Neuronal stem cell (in vitro differentiated cells): ENCODE measurements around the gene PRM2.

Source experiments
- DNase-seq: peaks from one replicate; pipeline ENCODE4 v3.0.0-alpha.2; 2013; ENCODE audit warnings: low spot score
- H2AFZ ChIP-seq: one replicate; pipeline ENCODE4 v1.6.1; 2013; ENCODE audit warnings: mild to moderate bottlenecking, low read length, inconsistent platforms
- H2AK5ac ChIP-seq: 2 replicates; pipeline ENCODE4 v1.6.1; 2013; ENCODE audit warnings: low read depth, mild to moderate bottlenecking, inconsistent platforms, low read length, moderate library complexity, mixed read lengths
- H2BK120ac ChIP-seq: 2 replicates; pipeline ENCODE4 v1.6.1; 2013; ENCODE audit warnings: low read depth, mild to moderate bottlenecking, inconsistent platforms, low read length, moderate library complexity, mixed read lengths
- H2BK12ac ChIP-seq: one replicate; pipeline ENCODE4 v1.6.1; 2013; ENCODE audit warnings: low read length, inconsistent platforms
- H2BK15ac ChIP-seq: 2 replicates; pipeline ENCODE4 v1.6.1; 2013; ENCODE audit warnings: mild to moderate bottlenecking, low read length, inconsistent platforms, mixed read lengths
- H2BK5ac ChIP-seq: one replicate; pipeline ENCODE4 v1.6.1; 2013; ENCODE audit warnings: inconsistent platforms, mild to moderate bottlenecking, low read length, moderate library complexity
- H3K14ac ChIP-seq: one replicate; pipeline ENCODE4 v1.6.1; 2013; ENCODE audit warnings: low read length, inconsistent platforms
- H3K18ac ChIP-seq: 2 replicates; pipeline ENCODE4 v1.6.1; 2013; ENCODE audit warnings: low read length, inconsistent platforms
- H3K23ac ChIP-seq: 2 replicates; pipeline ENCODE4 v1.6.1; 2013; ENCODE audit warnings: low read depth, mild to moderate bottlenecking, mixed read lengths, low read length, inconsistent platforms; ENCODE audit not compliant: poor library complexity
- H3K27ac ChIP-seq: replicated peaks from 3 replicates; pipeline ENCODE4 v1.5.1; 2013; ENCODE audit warnings: low read length, inconsistent platforms
- H3K27me3 ChIP-seq, 3 experiments: 2 replicates each; pipeline ENCODE4 v1.6.1; 2013; ENCODE audit warnings: low read length in 3 of 3, mild to moderate bottlenecking in 2 of 3, inconsistent platforms in 1 of 3, low read depth in 1 of 3, mixed read lengths in 1 of 3, moderate library complexity in 1 of 3; ENCODE audit not compliant: control insufficient read depth in 3 of 3, insufficient read depth in 3 of 3
- H3K36me3 ChIP-seq, 2 donors: replicated peaks in 1 of 2; 2 replicates each; pipeline ENCODE4 v1.6.1; 2013; ENCODE audit warnings: low read length in 2 of 2; ENCODE audit not compliant: control insufficient read depth in 2 of 2, insufficient read depth in 2 of 2
- H3K4ac ChIP-seq: 2 replicates; pipeline ENCODE4 v1.6.1; 2013; ENCODE audit warnings: inconsistent platforms, mild to moderate bottlenecking, low read length, moderate library complexity
- H3K4me1 ChIP-seq, 2 donors: 1 replicate in 1 of 2; 2 replicates in 1 of 2; pipeline ENCODE4 v1.6.1; 2013; ENCODE audit warnings: low read length in 2 of 2, low read depth in 1 of 2; ENCODE audit not compliant: control insufficient read depth in 2 of 2, insufficient read depth in 1 of 2
- H3K4me2 ChIP-seq: one replicate; pipeline ENCODE4 v1.6.1; 2013; ENCODE audit warnings: mild to moderate bottlenecking, low read length, inconsistent platforms; ENCODE audit not compliant: insufficient read depth, poor library complexity, severe bottlenecking
- H3K4me3 ChIP-seq, 2 donors: 2 replicates each; pipeline ENCODE4 v1.5.1; 2013; ENCODE audit warnings: low read length in 2 of 2, mild to moderate bottlenecking in 2 of 2, inconsistent platforms in 1 of 2, moderate library complexity in 1 of 2
- H3K79me1 ChIP-seq: one replicate; pipeline ENCODE4 v1.6.1; 2013; ENCODE audit warnings: low read depth, mild to moderate bottlenecking, inconsistent platforms, low read length, moderate library complexity
- H3K9ac ChIP-seq: one replicate; pipeline ENCODE4 v1.6.1; 2013; ENCODE audit warnings: mild to moderate bottlenecking, low read depth, low read length, inconsistent platforms; ENCODE audit not compliant: poor library complexity
- H3K9me3 ChIP-seq, 2 donors: replicated peaks in 1 of 2; 2 replicates each; pipeline versions ENCODE3 to v1.6.1; 2013; ENCODE audit warnings: low read length in 2 of 2, mild to moderate bottlenecking in 2 of 2, inconsistent platforms in 1 of 2, low read depth in 1 of 2, mixed read lengths in 1 of 2, moderate library complexity in 1 of 2; ENCODE audit not compliant: control insufficient read depth in 2 of 2, insufficient read depth in 1 of 2
- H4K8ac ChIP-seq: one replicate; pipeline ENCODE4 v1.6.1; 2013; ENCODE audit warnings: low read depth, mild to moderate bottlenecking, inconsistent platforms, low read length, moderate library complexity
- H4K91ac ChIP-seq: one replicate; pipeline ENCODE4 v1.6.1; 2013; ENCODE audit warnings: low read length, low read depth, mild to moderate bottlenecking, inconsistent platforms; ENCODE audit not compliant: poor library complexity
- WGBS, 2 donors: extraction: QIAGEN DNeasy Blood & Tissue Kit; methylation state at CpG; one replicate each; pipeline ENCODE4 v1.1.7; 2013; ENCODE audit warnings: missing lambda C conversion rate in 2 of 2, mixed read lengths in 1 of 2; ENCODE audit not compliant: insufficient read length in 2 of 2, insufficient replicate concordance in 1 of 2; ENCODE audit errors: extremely low coverage in 2 of 2; 5-methylcytosine and 5-hydroxymethylcytosine counted together

The PRM2 gene

GRCh38 chr16:11318817-11319216, 42.5 kb upstream of the PRM2 start:
- Histone ChIP-seq H2BK12ac (no peak overlapping the region), H2BK120ac (no peak overlapping the region), H3K4ac (no peak overlapping the region), H3K4me2 (no peak overlapping the region), H3K79me1 (no peaks in the 10 kb centered on the region), H3K4me1 (peaks cover 5 to 22% of the 10 kb centered on the region in 2 donors), H4K8ac (no peak overlapping the region), H2BK15ac (peak overlapping the region; percentile 69), H3K18ac (peak overlapping the region; percentile 7), H3K9me3 (peaks cover 0 to 2% of the 10 kb centered on the region in 2 donors), H4K91ac (no peak overlapping the region), H2AFZ (no peak overlapping the region), H3K14ac (no peak overlapping the region), H3K23ac (no peak overlapping the region), H3K27me3 (peaks cover 0 to 4% (median 0%) of the 10 kb centered on the region in 3 experiments), H2BK5ac (no peak overlapping the region), H3K36me3 (no peaks in the 10 kb centered on the region), H2AK5ac (no peak overlapping the region), H3K4me3 (no peak overlapping the region), H3K9ac (no peak overlapping the region), H3K27ac (no peak overlapping the region)
- no CpG with 5 or more reads among the region's 8 CpGs for WGBS, 2 donors
- no peak for DNase-seq

- no peak overlapping the region for H3K9ac ChIP-seq
- H3K4me1 ChIP-seq = peaks cover 10 to 33% of the 10 kb centered on the region in 2 donors
- no peak overlapping the region for H3K23ac ChIP-seq
- H3K4me2 ChIP-seq = no peak overlapping the region
- H4K8ac ChIP-seq = no peak overlapping the region
- H2BK15ac ChIP-seq = peak overlapping the region; percentile 1
- H2BK120ac ChIP-seq = peak overlapping the region; percentile 85
- peak overlapping the region; percentile 54 for H2AK5ac ChIP-seq
- H3K27me3 ChIP-seq = peaks cover 0 to 4% (median 0%) of the 10 kb centered on the region in 3 experiments
- no peak overlapping the region for H3K4ac ChIP-seq
- H2BK5ac ChIP-seq = peak overlapping the region; percentile 35
- H3K27ac ChIP-seq = no peak overlapping the region
- peak overlapping the region; percentile 39 for H2AFZ ChIP-seq
- peak overlapping the region; percentile 95 for H3K18ac ChIP-seq
- no peak overlapping the region for H4K91ac ChIP-seq
- H2BK12ac ChIP-seq = peak overlapping the region; percentile 67
- peaks cover 0 to 2% of the 10 kb centered on the region in 2 donors for H3K9me3 ChIP-seq
- H3K14ac ChIP-seq = no peak overlapping the region
- H3K36me3 ChIP-seq = no peaks in the 10 kb centered on the region
- no peak for DNase-seq
- no CpG with 5 or more reads among the region's 23 CpGs for WGBS, 2 donors
- H3K79me1 ChIP-seq = no peaks in the 10 kb centered on the region
- H3K4me3 ChIP-seq = no peak overlapping the region
Observed at GRCh38 chr16:11316331-11317015, 40.2 kb upstream of the PRM2 start.

GRCh38 chr16:11315510-11315909, 39.2 kb upstream of the PRM2 start:
- Histone ChIP-seq H3K79me1 (no peaks in the 10 kb centered on the region), H3K9ac (no peak overlapping the region), H4K91ac (no peak overlapping the region), H3K4me1 (peaks cover 10 to 33% of the 10 kb centered on the region in 2 donors), H3K9me3 (peaks cover 0 to 2% of the 10 kb centered on the region in 2 donors), H2BK12ac (no peak overlapping the region), H2AK5ac (peak overlapping the region; percentile 54), H3K27me3 (peaks cover 0 to 4% (median 0%) of the 10 kb centered on the region in 3 experiments), H3K4me3 (no peak overlapping the region), H3K23ac (no peak overlapping the region), H3K36me3 (no peaks in the 10 kb centered on the region), H3K18ac (peak overlapping the region; percentile 46), H2BK120ac (no peak overlapping the region), H4K8ac (no peak overlapping the region), H3K4ac (no peak overlapping the region), H3K4me2 (no peak overlapping the region), H2AFZ (peak overlapping the region; percentile 58), H3K14ac (no peak overlapping the region), H3K27ac (no peak overlapping the region), H2BK15ac (peak overlapping the region; percentile 1), H2BK5ac (peak overlapping the region; percentile 35)
- WGBS, 2 donors = no CpG with 5 or more reads among the region's 13 CpGs
- DNase-seq = peak; percentile 82

GRCh38 chr16:11314309-11314894, 38.1 kb upstream of the PRM2 start:
- no peak overlapping the region for H3K9ac ChIP-seq
- H3K27ac ChIP-seq = no peak overlapping the region
- peak overlapping the region; percentile 84 for H2AK5ac ChIP-seq
- no peak overlapping the region for H4K91ac ChIP-seq
- H2AFZ ChIP-seq = no peak overlapping the region
- H3K79me1 ChIP-seq = no peaks in the 10 kb centered on the region
- DNase-seq = no peak
- H3K23ac ChIP-seq = no peak overlapping the region
- peaks cover 10 to 33% of the 10 kb centered on the region in 2 donors for H3K4me1 ChIP-seq
- no peak overlapping the region for H3K18ac ChIP-seq
- no peak overlapping the region for H3K14ac ChIP-seq
- H3K9me3 ChIP-seq = no peaks in the 10 kb centered on the region
- no peak overlapping the region for H2BK5ac ChIP-seq
- H3K27me3 ChIP-seq = peaks cover 0 to 4% (median 0%) of the 10 kb centered on the region in 3 experiments
- H3K4me3 ChIP-seq = no peak overlapping the region
- H2BK120ac ChIP-seq = no peak overlapping the region
- no peaks in the 10 kb centered on the region for H3K36me3 ChIP-seq
- no peak overlapping the region for H3K4ac ChIP-seq
- no CpG with 5 or more reads among the region's 8 CpGs for WGBS, 2 donors
- no peak overlapping the region for H2BK12ac ChIP-seq
- no peak overlapping the region for H4K8ac ChIP-seq
- H2BK15ac ChIP-seq = no peak overlapping the region
- no peak overlapping the region for H3K4me2 ChIP-seq
